Left colon (tissue), 2 donors: ENCODE measurements around the gene CPT2. TPM values are rescaled to one million over a fixed set of nuclear protein-coding genes. Genes with fewer than 3 reads are reported as not detected.
"Not testable (repeated sequence)": the region's sequence is repeated elsewhere in the genome, so short reads cannot be mapped to it uniquely, and the experiment has no call there.

Experiments used
- ATAC-seq: fragments of 200-7000 bp; cut with Tn5 transposase; one replicate; pipeline ENCODE4 v1.9.1; 2020; ENCODE audit warnings: mild to moderate bottlenecking, moderate library complexity
- DNase-seq, 2 donors: peaks; one replicate each; pipeline ENCODE4 v3.0.0-alpha.2; 2020
- intact Hi-C, 2 donors: fragments of 100-400 bp; cut with DNase I in 1 of 2; cut with micrococcal nuclease in 1 of 2; formaldehyde crosslinking; loops; one replicate each; pipeline versions ENCODE4 v1.11.2 to v1.14.0; 2022; cut with DNase I, micrococcal nuclease
- total RNA-seq, 2 donors: library from RNA; stranded (reverse); fragmentation: NEBNext Ultra II Directional; extraction: Animal tissue kit (Norgen Biotek cat#: 25700); gene quantifications; one replicate each; pipeline ENCODE4 v1.2.1, GENCODE V29; 2021
- donor health status: DM: no; HTN: no; CAD: no.
- donor health status: DM: yes; HTN: yes; CAD: no.

CPT2 gene
- total RNA-seq, 2 donors from 2014 or later = 71.1 to 76.4 TPM

- DNase-seq (peak in 1 of 2 donors; percentile 49), ATAC-seq (peak; percentile 50)
- intact Hi-C loops = no loop called here
These were observed 20.0 kb upstream of the CPT2 start for GRCh38 chr1:53176452-53177208.

GRCh38 chr1:53180226-53180625 is 16.4 kb upstream of the CPT2 start:
- DNase-seq (no peak), ATAC-seq (no peak)
- intact Hi-C loops = loop anchor here in 1 of 2 donors (10.0 kb wide), 2 partner anchors 165 to 245 kb away; no protein-coding TSS in a partner anchor

GRCh38 chr1:53180951-53181350 is 15.7 kb upstream of the CPT2 start:
- DNase-seq = no peak
- intact Hi-C loops = loop anchor here in 1 of 2 donors (10.0 kb wide), 2 partner anchors 166 to 246 kb away; no protein-coding TSS in a partner anchor
- no peak for ATAC-seq

GRCh38 chr1:53182111-53182593 is 14.5 kb upstream of the CPT2 start:
- DNase-seq (peak; percentile 81 to 94), ATAC-seq (peak; percentile 43)
- intact Hi-C loops = loop anchor here in 1 of 2 donors (10.0 kb wide), 2 partner anchors 167 to 247 kb away; no protein-coding TSS in a partner anchor

GRCh38 chr1:53182716-53183094 is 13.9 kb upstream of the CPT2 start:
- ATAC-seq (peak; percentile 20), DNase-seq (no peak)
- intact Hi-C loops = loop anchor here in 1 of 2 donors (10.0 kb wide), 2 partner anchors 168 to 248 kb away; no protein-coding TSS in a partner anchor

- DNase-seq = peak; percentile 79 to 89
- peak; percentile 90 for ATAC-seq
- intact Hi-C loops = loop anchor here in 1 of 2 donors (10.0 kb wide), 2 partner anchors 169 to 249 kb away; no protein-coding TSS in a partner anchor
These were observed 13.3 kb upstream of the CPT2 start for GRCh38 chr1:53183095-53183990.

- ATAC-seq, DNase-seq: not testable (repeated sequence)
- intact Hi-C loops = loop anchor here in 1 of 2 donors (10.0 kb wide), 2 partner anchors 171 to 251 kb away; no protein-coding TSS in a partner anchor
These were observed 10.7 kb upstream of the CPT2 start for GRCh38 chr1:53185955-53186297.

GRCh38 chr1:53186533-53186932 is 10.1 kb upstream of the CPT2 start:
- intact Hi-C loops = loop anchor here in 1 of 2 donors (10.0 kb wide), 2 partner anchors 172 to 252 kb away; no protein-coding TSS in a partner anchor
- peak; percentile 63 to 69 for DNase-seq

GRCh38 chr1:53187401-53187800 is 9.2 kb upstream of the CPT2 start:
- intact Hi-C loops = loop anchor here in 1 of 2 donors (10.0 kb wide), 2 partner anchors 173 to 253 kb away; no protein-coding TSS in a partner anchor
- DNase-seq = no peak
- ATAC-seq = no peak

More at GRCh38 chr1:53186533-53186932, 10.1 kb upstream of the CPT2 start:
- ATAC-seq = peak; percentile 63

GRCh38 chr1:53188099-53188498 is 8.5 kb upstream of the CPT2 start:
- no peak for DNase-seq
- no peak for ATAC-seq
- intact Hi-C loops = loop anchor here in 1 of 2 donors (10.0 kb wide), 2 partner anchors 173 to 253 kb away; no protein-coding TSS in a partner anchor

GRCh38 chr1:53189061-53189460 is 7.6 kb upstream of the CPT2 start:
- intact Hi-C loops = loop anchor here in 1 of 2 donors (10.0 kb wide), 2 partner anchors 174 to 254 kb away; no protein-coding TSS in a partner anchor
- ATAC-seq (no peak), DNase-seq (no peak)

GRCh38 chr1:53190210-53190611 is 6.4 kb upstream of the CPT2 start:
- ATAC-seq (no peak), DNase-seq (no peak)
- intact Hi-C loops = loop anchor here in 1 of 2 donors (10.0 kb wide), 1 partner anchor 485 kb away; no protein-coding TSS in a partner anchor

- no peak for DNase-seq
- ATAC-seq = no peak
- intact Hi-C loops = loop anchor here in 1 of 2 donors (10.0 kb wide), 1 partner anchor 491 kb away; no protein-coding TSS in a partner anchor
These were observed 1.2 kb upstream of the CPT2 start for GRCh38 chr1:53195246-53196016.

GRCh38 chr1:53196017-53196484 is 573 bp upstream of the CPT2 start:
- DNase-seq (no peak), ATAC-seq (peak; percentile 44)
- intact Hi-C loops = loop anchor here in 1 of 2 donors (10.0 kb wide), 1 partner anchor 491 kb away; no protein-coding TSS in a partner anchor

- ATAC-seq = peak; percentile 13
These were observed 922 bp downstream of the CPT2 start for GRCh38 chr1:53197291-53198200.

GRCh38 chr1:53198241-53198651 is 1.6 kb downstream of the CPT2 start:
- ATAC-seq (peak; percentile 67), DNase-seq (peak in 1 of 2 donors; percentile 67)
- intact Hi-C loops = loop anchor here in 1 of 2 donors (10.0 kb wide), 1 partner anchor 493 kb away; no protein-coding TSS in a partner anchor

More at GRCh38 chr1:53197291-53198200, 922 bp downstream of the CPT2 start:
- no peak for DNase-seq
- intact Hi-C loops = loop anchor here in 1 of 2 donors (10.0 kb wide), 1 partner anchor 493 kb away; no protein-coding TSS in a partner anchor
